Measurements from ENCODE around the gene ATP5PO.

GRCh38 chr21:33860332-33860879 lies 55.2 kb downstream of the ATP5PO start:
- no peak for TF ChIP-seq CTCF (conservative IDR thresholded peaks at IDR 0.05; ENCODE audit: low read depth, low read length)
- TF ChIP-seq EZH2 (IDR thresholded peaks at IDR 0.05; ENCODE audit: borderline replicate concordance, low read depth, low read length, poor library complexity, severe bottlenecking), result no peak

All from A673 (cell line).